HepG2 (cell line): ENCODE data around the gene NBL1. TPM values are rescaled to one million over a fixed set of nuclear protein-coding genes. Genes with fewer than 3 reads are reported as not detected.

Experiments used
- ATF5 ChIP-seq: sonication (generic); formaldehyde crosslinking; IDR thresholded peaks from 2 replicates; pipeline ENCODE4 v1.4.0; 2020; ENCODE audit warnings: mild to moderate bottlenecking, low read depth, missing genetic modification reagents
- ATRX ChIP-seq: sonication (generic); formaldehyde crosslinking; IDR thresholded peaks from 2 replicates; pipeline ENCODE4 v1.4.0; 2020; ENCODE audit warnings: missing genetic modification reagents, borderline replicate concordance
- BCL3 ChIP-seq: sonication (generic); formaldehyde crosslinking; IDR thresholded peaks from 2 replicates; pipeline ENCODE4 v1.5.1; 2020; ENCODE audit warnings: mild to moderate bottlenecking, missing genetic modification reagents, moderate library complexity
- CHD2 ChIP-seq: IDR thresholded peaks from 2 replicates; pipeline ENCODE4 v1.6.1; 2011; ENCODE audit warnings: low read depth, low read length, improper control_type of control experiment
- DRAP1 ChIP-seq: IDR thresholded peaks from 2 replicates; pipeline ENCODE4 v1.6.1; 2016; ENCODE audit warnings: missing genetic modification reagents, missing compliant biosample characterization
- FOXK2 ChIP-seq: fragments of 450-650 bp; IDR thresholded peaks from 2 replicates; pipeline ENCODE4 v1.6.1; 2016
- GPN1 ChIP-seq: sonication (generic); formaldehyde crosslinking; IDR thresholded peaks from 2 replicates; pipeline ENCODE4 v1.5.1; 2020; ENCODE audit warnings: missing genetic modification reagents, borderline replicate concordance
- GTF3A ChIP-seq: sonication (generic); formaldehyde crosslinking; conservative IDR thresholded peaks from 2 replicates; pipeline ENCODE4 v1.4.0; 2020; ENCODE audit warnings: mild to moderate bottlenecking, missing genetic modification reagents
- HINFP ChIP-seq: sonication (generic); formaldehyde crosslinking; IDR thresholded peaks from 2 replicates; pipeline ENCODE4 v1.4.0; 2020; ENCODE audit warnings: low read depth, mild to moderate bottlenecking, missing genetic modification reagents
- HNF4G ChIP-seq, 2 experiments: sonication (generic) in 1 of 2; formaldehyde crosslinking in 1 of 2; IDR thresholded peaks; 2 replicates each; pipeline versions ENCODE4 v1.4.0 to v1.6.1; 2011 to 2020; ENCODE audit warnings: borderline replicate concordance in 2 of 2, low read depth in 2 of 2, mild to moderate bottlenecking in 2 of 2, low read length in 1 of 2, missing genetic modification reagents in 1 of 2, moderate library complexity in 1 of 2
- IKZF5 ChIP-seq: IDR thresholded peaks from 2 replicates; pipeline ENCODE4 v1.6.1; 2018; ENCODE audit warnings: missing genetic modification reagents, mild to moderate bottlenecking, missing compliant biosample characterization
- MEF2D ChIP-seq: sonication (generic); formaldehyde crosslinking; IDR thresholded peaks from 2 replicates; pipeline ENCODE4 v1.5.1; 2020; ENCODE audit warnings: mild to moderate bottlenecking, missing genetic modification reagents
- NR0B2 ChIP-seq: sonication (generic); formaldehyde crosslinking; IDR thresholded peaks from 2 replicates; pipeline ENCODE4 v1.4.0; 2020; ENCODE audit warnings: mild to moderate bottlenecking, missing genetic modification reagents
- REXO4 ChIP-seq: sonication (generic); formaldehyde crosslinking; IDR thresholded peaks from 2 replicates; pipeline ENCODE4 v1.8.0; 2022; ENCODE audit warnings: missing genetic modification reagents, mild to moderate bottlenecking, borderline replicate concordance
- SALL1 ChIP-seq: sonication (generic); formaldehyde crosslinking; IDR thresholded peaks from 2 replicates; pipeline ENCODE4 v1.8.0; 2022; ENCODE audit warnings: mild to moderate bottlenecking, missing genetic modification reagents
- SP4 ChIP-seq: sonication (generic); formaldehyde crosslinking; IDR thresholded peaks from 2 replicates; pipeline ENCODE4 v1.8.1; 2023; ENCODE audit warnings: mild to moderate bottlenecking, missing genetic modification reagents
- TBX2 ChIP-seq: sonication (generic); formaldehyde crosslinking; IDR thresholded peaks from 2 replicates; pipeline ENCODE4 v1.5.0; 2020; ENCODE audit warnings: missing genetic modification reagents, mild to moderate bottlenecking, borderline replicate concordance
- ZBTB20 ChIP-seq: sonication (generic); formaldehyde crosslinking; IDR thresholded peaks from 2 replicates; pipeline ENCODE4 v1.8.1; 2023; ENCODE audit warnings: missing genetic modification reagents, low read depth, mild to moderate bottlenecking, borderline replicate concordance
- ZNF260 ChIP-seq: sonication (generic); formaldehyde crosslinking; IDR thresholded peaks from 2 replicates; pipeline ENCODE4 v1.4.0; 2020; ENCODE audit warnings: missing genetic modification reagents, low read depth, mild to moderate bottlenecking, borderline replicate concordance
- ZNF496 ChIP-seq: sonication (generic); formaldehyde crosslinking; IDR thresholded peaks from 2 replicates; pipeline ENCODE4 v1.8.1; 2023; ENCODE audit warnings: mild to moderate bottlenecking, moderate library complexity, missing genetic modification reagents; ENCODE audit not compliant: insufficient replicate concordance
- ZNF607 ChIP-seq: sonication (generic); formaldehyde crosslinking; IDR thresholded peaks from 2 replicates; pipeline ENCODE4 v1.5.1; 2020; ENCODE audit warnings: missing genetic modification reagents, mild to moderate bottlenecking, borderline replicate concordance
- ZNF709 ChIP-seq: sonication (generic); formaldehyde crosslinking; IDR thresholded peaks from 2 replicates; pipeline ENCODE4 v1.5.0; 2020; ENCODE audit warnings: mild to moderate bottlenecking, missing genetic modification reagents
- ZNF878 ChIP-seq: sonication (generic); formaldehyde crosslinking; IDR thresholded peaks from 2 replicates; pipeline ENCODE4 v1.8.1; 2023; ENCODE audit warnings: mild to moderate bottlenecking, missing genetic modification reagents, moderate library complexity
- polyA plus RNA-seq, 8 experiments: library from polyadenylated mRNA; depleted of rRNA in 3 of 8; stranded (reverse) in 7 of 8; unstranded in 1 of 8; fragments of >200 nt; fragmentation: Illumina TruSeq in 4 of 8; extraction: Trizol in 4 of 8; gene quantifications; 2 replicates each; pipeline versions ENCODE4 v1.2.1 to v1.2.3, GENCODE V29; 2011 to 2016; ENCODE audit warnings: low read depth in 4 of 8, missing spikeins in 1 of 8, mixed read lengths in 1 of 8; ENCODE audit not compliant: insufficient read depth in 1 of 8
- total RNA-seq, 5 experiments: library from RNA; depleted of rRNA; stranded (reverse); fragments of >200 nt; fragmentation: Illumina TruSeq; extraction: Trizol; gene quantifications; 2 replicates each; pipeline ENCODE4 v1.2.3, GENCODE V29; 2016; ENCODE audit warnings: low read depth in 1 of 5

The NBL1 gene
- total and polyA plus RNA-seq, 2 of the 13 experiments (the other 11 are each of a cell fraction or from before 2014, with no cell fraction given): 2.7 to 13.8 TPM

- TF ChIP-seq ZNF496 (CRISPR knock-in tag) (no peak), NR0B2 (CRISPR knock-in tag) (no peak), MEF2D (no peak; the same call in 1 of the 2 replicates), ZNF260 (CRISPR knock-in tag) (no peak), HNF4G (IDR thresholded peaks at IDR 0.05; ENCODE audit: borderline replicate concordance, low read depth, low read length) (no peak), HNF4G (CRISPR knock-in tag; IDR thresholded peaks at IDR 0.05; ENCODE audit: borderline replicate concordance, low read depth) (no peak), ATRX (CRISPR knock-in tag) (no peak), FOXK2 (no peak), CHD2 (peak; percentile 99), REXO4 (no peak), ZNF709 (0 out of 2 replicates have a peak, but pooled peaks have one; percentile 58), TBX2 (0 out of 2 replicates have a peak, but pooled peaks have one; percentile 67), IKZF5 (CRISPR knock-in tag) (peak; percentile 68), ZBTB20 (CRISPR knock-in tag) (no peak), SALL1 (CRISPR knock-in tag) (peak; percentile 64; the same call in 1 of the 2 replicates), HINFP (CRISPR knock-in tag) (peak; percentile 13; the same call in 1 of the 2 replicates), ZNF878 (CRISPR knock-in tag) (no peak), DRAP1 (CRISPR knock-in tag) (peak; percentile 91), SP4 (CRISPR knock-in tag) (no peak), BCL3 (CRISPR knock-in tag) (peak; percentile 67; the same call in 1 of the 2 replicates), ATF5 (no peak; the same call in 1 of the 2 replicates), GPN1 (CRISPR knock-in tag) (no peak), GTF3A (peak; percentile 77), ZNF607 (CRISPR knock-in tag) (no peak)
These were observed 47.2 kb upstream of the NBL1 start (continued) for GRCh38 chr1:19596714-19597495.
